ENCODE results near the gene BCAT1. TPM values are rescaled to one million over a fixed set of nuclear protein-coding genes. Genes with fewer than 3 reads are reported as not detected.

BCAT1 gene
- total and polyA plus RNA-seq, 2 donors (not counting 1 experiment from before 2014, with no cell fraction given): 0.33 to 9.6 TPM

- Histone ChIP-seq H3K4me2 (replicated peaks; ENCODE audit: low read depth, low read length, poor library complexity, severe bottlenecking) (no peak overlapping the region), H3K9me3 (ENCODE audit: control extremely low read depth in 1 of 3, control insufficient read depth in 2 of 3, insufficient read depth in 1 of 3, low read length in 2 of 3) (no peaks in the 10 kb centered on the region), H3K4me1 (ENCODE audit: control insufficient read depth in 2 of 2, insufficient read depth in 2 of 2, low read length in 2 of 2) (peaks cover 52 to 59% of the 10 kb centered on the region in 2 donors), H3K27ac (ENCODE audit: low read length in 2 of 2) (no peak overlapping the region), H4K20me1 (ENCODE audit: control insufficient read depth, insufficient read depth, low read length, poor library complexity, severe bottlenecking) (no peaks in the 10 kb centered on the region), H3K4me3 (ENCODE audit: control extremely low read depth in 1 of 5, extremely low read depth in 1 of 5, insufficient read depth in 1 of 5, low read depth in 2 of 5, low read length in 4 of 5) (no peak overlapping the region), H3K9ac (ENCODE audit: low read length) (no peak overlapping the region), H3K79me2 (ENCODE audit: control insufficient read depth, insufficient read depth, low read length) (peaks cover 42% of the 10 kb centered on the region), H2AFZ (ENCODE audit: insufficient read depth, low read depth, low read length, poor library complexity, severe bottlenecking) (no peak overlapping the region), H3K27me3 (replicated peaks in 1 of 4; ENCODE audit: control extremely low read depth in 1 of 4, control insufficient read depth in 3 of 4, insufficient read depth in 4 of 4, low read length in 3 of 4) (no peaks in the 10 kb centered on the region), H3K36me3 (replicated peaks in 1 of 2; ENCODE audit: control extremely low read depth in 1 of 2, control insufficient read depth in 1 of 2, extremely low read depth in 1 of 2, insufficient read depth in 2 of 2, low read length in 1 of 2) (no peaks in the 10 kb centered on the region)
- ATAC-seq (ENCODE audit: low read depth) (no peak), DNase-seq (no peak)
- ChIA-PET CTCF (interaction anchor here (0.7 to 5.1 kb wide), 7 partner anchors 59 to 248 kb away, joined by 4 to 172 read pairs (median 24); a partner anchor contains a TSS), POLR2A (no interaction called here)
- H3K27me3 Mint-ChIP-seq: no peaks in the 10 kb centered on the region
- H3K4me3 Mint-ChIP-seq: no peak overlapping the region
- H3K9me3 Mint-ChIP-seq (ENCODE audit: insufficient read depth): no peaks in the 10 kb centered on the region
- peaks cover 57% of the 10 kb centered on the region for H3K4me1 Mint-ChIP-seq
- WGBS (ENCODE audit: insufficient coverage): 82% methylated on average over 1 of the region's 4 CpGs
- peak overlapping the region; percentile 39 for H3K27ac Mint-ChIP-seq
- intact Hi-C loops (cut with micrococcal nuclease): no loop called here
- no peak for TF ChIP-seq CTCF (IDR thresholded peaks at IDR 0.05)
- TF ChIP-seq EZH2 (IDR thresholded peaks at IDR 0.05; ENCODE audit: borderline replicate concordance, insufficient read depth, low read depth, low read length, poor library complexity, severe bottlenecking): no peak
Observed at GRCh38 chr12:24993793-24994192, 44.9 kb upstream of the BCAT1 start.

- ChIA-PET POLR2A (interaction anchor here (0.7 kb wide), 1 partner anchor 162 kb away, joined by 3 read pairs; no protein-coding TSS in a partner anchor), CTCF (interaction anchor here (0.6 to 5.1 kb wide), 44 partner anchors 9 to 1894 kb away, joined by 3 to 172 read pairs (median 5); a partner anchor contains a TSS)
- H3K4me1 ChIP-seq (ENCODE audit: control insufficient read depth in 2 of 2, insufficient read depth in 2 of 2, low read length in 2 of 2): peaks cover 28 to 37% of the 10 kb centered on the region in 2 donors
- H3K4me2 ChIP-seq (replicated peaks; ENCODE audit: low read depth, low read length, poor library complexity, severe bottlenecking): peak overlapping the region; percentile 20
- no peak overlapping the region for H3K27ac ChIP-seq (ENCODE audit: low read length in 2 of 2)
- H3K9ac ChIP-seq (ENCODE audit: low read length): no peak overlapping the region
- H3K79me2 ChIP-seq (ENCODE audit: control insufficient read depth, insufficient read depth, low read length): peaks cover 36% of the 10 kb centered on the region
- no peak overlapping the region for H3K27ac Mint-ChIP-seq
- H3K4me3 Mint-ChIP-seq: no peak overlapping the region
- peak; percentile 74 for ATAC-seq (ENCODE audit: low read depth)
- intact Hi-C loops (cut with micrococcal nuclease): loop anchor here (1.0 kb wide), 3 partner anchors 139 to 396 kb away; no protein-coding TSS in a partner anchor
- no peaks in the 10 kb centered on the region for H3K9me3 ChIP-seq (ENCODE audit: control extremely low read depth in 1 of 3, control insufficient read depth in 2 of 3, insufficient read depth in 1 of 3, low read length in 2 of 3)
- no peaks in the 10 kb centered on the region for H3K27me3 ChIP-seq (replicated peaks in 1 of 4; ENCODE audit: control extremely low read depth in 1 of 4, control insufficient read depth in 3 of 4, insufficient read depth in 4 of 4, low read length in 3 of 4)
- H3K4me1 Mint-ChIP-seq: peaks cover 35% of the 10 kb centered on the region
- no peaks in the 10 kb centered on the region for H3K36me3 ChIP-seq (replicated peaks in 1 of 2; ENCODE audit: control extremely low read depth in 1 of 2, control insufficient read depth in 1 of 2, extremely low read depth in 1 of 2, insufficient read depth in 2 of 2, low read length in 1 of 2)
- WGBS (ENCODE audit: insufficient coverage): no CpG with 5 or more reads among the region's 9 CpGs
- no peaks in the 10 kb centered on the region for H4K20me1 ChIP-seq (ENCODE audit: control insufficient read depth, insufficient read depth, low read length, poor library complexity, severe bottlenecking)
- no peak overlapping the region for H2AFZ ChIP-seq (ENCODE audit: insufficient read depth, low read depth, low read length, poor library complexity, severe bottlenecking)
- no peaks in the 10 kb centered on the region for H3K9me3 Mint-ChIP-seq (ENCODE audit: insufficient read depth)
- TF ChIP-seq CTCF (IDR thresholded peaks at IDR 0.05): peak; percentile 82
- no peak for TF ChIP-seq EZH2 (IDR thresholded peaks at IDR 0.05; ENCODE audit: borderline replicate concordance, insufficient read depth, low read depth, low read length, poor library complexity, severe bottlenecking)
- no peaks in the 10 kb centered on the region for H3K27me3 Mint-ChIP-seq
- H3K4me3 ChIP-seq (ENCODE audit: control extremely low read depth in 1 of 5, extremely low read depth in 1 of 5, insufficient read depth in 1 of 5, low read depth in 2 of 5, low read length in 4 of 5): no peak overlapping the region
- DNase-seq: peak; percentile 82
Observed at GRCh38 chr12:24991209-24992049, 42.5 kb upstream of the BCAT1 start.

Data from B cell (primary cell).